A673 (cell line): ENCODE results near the gene MRPL37. TPM values are rescaled to one million over a fixed set of nuclear protein-coding genes. Genes with fewer than 3 reads are reported as not detected.

Experiments used
- BruUV-seq: library from RNA; stranded (reverse); fragments of 400-500 nt; replicated peaks from 2 replicates; lab custom pipeline; 2021; lab: Mats Ljungman, UMichigan
- CTCF ChIA-PET: fragments of 300-600 bp; sonication (Branson Sonifier 250); formaldehyde crosslinking; loops from one replicate; lab custom pipeline; 2022; ENCODE audit warnings: antibody characterized with exemption; lab: Charles Lee
- POLR2A ChIA-PET: fragments of 300-600 bp; sonication (Branson Sonifier 250); formaldehyde crosslinking; loops from one replicate; lab custom pipeline; 2022; ENCODE audit warnings: antibody characterized with exemption; ENCODE audit not compliant: low non-redundant PET; lab: Charles Lee
- DNase-seq: peaks from one replicate; pipeline ENCODE4 v3.0.0-alpha.2; 2015; ENCODE audit warnings: low spot score
- H3K27ac ChIP-seq: fragments of 200-600 bp; sonication (generic); 2 replicates; pipeline ENCODE4 v1.5.1; 2016; ENCODE audit warnings: mixed run types, low read depth, mild to moderate bottlenecking, mixed read lengths, antibody characterized with exemption, low read length; ENCODE audit not compliant: poor library complexity, severe bottlenecking
- H3K27me3 ChIP-seq: fragments of 200-600 bp; sonication (generic); replicated peaks from 2 replicates; pipeline ENCODE4 v1.6.1; 2017; ENCODE audit warnings: mixed run types, low read depth, mild to moderate bottlenecking, mixed read lengths, antibody characterized with exemption, low read length; ENCODE audit not compliant: insufficient read depth, poor library complexity
- H3K36me3 ChIP-seq: fragments of 200-600 bp; sonication (generic); 2 replicates; pipeline ENCODE4 v1.6.1; 2016; ENCODE audit warnings: mixed run types, mild to moderate bottlenecking, mixed read lengths, antibody characterized with exemption, low read length; ENCODE audit not compliant: insufficient read depth, poor library complexity, severe bottlenecking
- H3K4me1 ChIP-seq: fragments of 200-600 bp; sonication (generic); 2 replicates; pipeline ENCODE4 v1.6.1; 2017; ENCODE audit warnings: mixed run types, mild to moderate bottlenecking, mixed read lengths, antibody characterized with exemption, low read length; ENCODE audit not compliant: insufficient read depth, poor library complexity, severe bottlenecking
- H3K4me3 ChIP-seq: fragments of 200-600 bp; sonication (generic); 2 replicates; pipeline ENCODE4 v1.5.1; 2016; ENCODE audit warnings: low read depth, mixed run types, mild to moderate bottlenecking, mixed read lengths, low read length; ENCODE audit not compliant: poor library complexity, severe bottlenecking
- H3K9me3 ChIP-seq: fragments of 200-600 bp; sonication (generic); 2 replicates; pipeline ENCODE4 v1.6.1; 2016; ENCODE audit warnings: mixed run types, low read depth, mild to moderate bottlenecking, mixed read lengths, antibody characterized with exemption, low read length; ENCODE audit not compliant: poor library complexity, severe bottlenecking
- CTCF ChIP-seq: fragments of 300-800, 200-600 bp; sonication (generic); conservative IDR thresholded peaks from 2 replicates; pipeline ENCODE4 v1.5.1; 2017; ENCODE audit warnings: low read depth, mild to moderate bottlenecking, antibody characterized with exemption, low read length, moderate library complexity, mixed read lengths
- EZH2 ChIP-seq: fragments of 200-600 bp; sonication (generic); IDR thresholded peaks from 2 replicates; pipeline ENCODE4 v1.6.1; 2017; ENCODE audit warnings: borderline replicate concordance, low read depth, mild to moderate bottlenecking, mixed read lengths, antibody characterized with exemption, low read length; ENCODE audit not compliant: poor library complexity, severe bottlenecking
- intact Hi-C: fragments of 100-400 bp; cut with micrococcal nuclease; formaldehyde crosslinking; loops from one replicate; pipeline ENCODE4 v1.10.0; 2022; ENCODE audit not compliant: unreplicated experiment
- total RNA-seq: library from RNA; stranded (reverse); gene quantifications from 2 replicates; pipeline ENCODE4 v1.2.3, GENCODE V29; 2021

Gene MRPL37
- total RNA-seq, 1 experiment from 2014 or later: 90.3 TPM

GRCh38 chr1:54160351-54160750 lies 39.6 kb upstream of the MRPL37 start:
- Histone ChIP-seq H3K27ac (no peak overlapping the region), H3K36me3 (no peaks in the 10 kb centered on the region), H3K4me3 (no peak overlapping the region), H3K27me3 (no peaks in the 10 kb centered on the region), H3K9me3 (no peaks in the 10 kb centered on the region), H3K4me1 (no peaks in the 10 kb centered on the region)
- ChIA-PET POLR2A (no interaction called here), CTCF (no interaction called here)
- TF ChIP-seq CTCF (no peak), EZH2 (no peak)
- intact Hi-C loops: no loop called here
- no TSS peak for BruUV-seq
- no peak for DNase-seq

GRCh38 chr1:54161495-54162168 lies 38.3 kb upstream of the MRPL37 start:
- no TSS peak for BruUV-seq
- CTCF ChIA-PET: no interaction called here

GRCh38 chr1:54163051-54163450 lies 36.9 kb upstream of the MRPL37 start:
- Histone ChIP-seq H3K9me3 (no peaks in the 10 kb centered on the region), H3K27me3 (no peaks in the 10 kb centered on the region), H3K4me1 (no peaks in the 10 kb centered on the region), H3K4me3 (no peak overlapping the region), H3K36me3 (no peaks in the 10 kb centered on the region), H3K27ac (no peak overlapping the region)
- CTCF ChIA-PET: no interaction called here
- no peak for TF ChIP-seq CTCF
- TF ChIP-seq EZH2: no peak
- peak; percentile 14 for DNase-seq
- BruUV-seq: no TSS peak
- intact Hi-C loops: no loop called here
- POLR2A ChIA-PET: no interaction called here

More at GRCh38 chr1:54161495-54162168, 38.3 kb upstream of the MRPL37 start:
- H3K27ac ChIP-seq: no peak overlapping the region
- intact Hi-C loops: no loop called here
- POLR2A ChIA-PET: no interaction called here
- H3K4me1 ChIP-seq: no peaks in the 10 kb centered on the region
- H3K9me3 ChIP-seq: no peaks in the 10 kb centered on the region
- TF ChIP-seq CTCF: no peak
- no peak for TF ChIP-seq EZH2
- H3K27me3 ChIP-seq: no peaks in the 10 kb centered on the region
- DNase-seq: no peak
- H3K4me3 ChIP-seq: no peak overlapping the region
- no peaks in the 10 kb centered on the region for H3K36me3 ChIP-seq
